Activated CD4-positive, alpha-beta T cell treated with anti-CD3 and anti-CD28 coated beads for 4 hours (primary cell): ENCODE results near the gene NFIB.

Source experiments
- DNase-seq, 2 donors: peaks; one replicate each; pipeline ENCODE4 v3.0.0-alpha.2; 2020

NFIB gene

GRCh38 chr9:14179449-14179848 is 134.5 kb downstream of the NFIB start:
- DNase-seq: no peak

- DNase-seq: no peak
Observed at GRCh38 chr9:14175778-14176177, 138.2 kb downstream of the NFIB start.

GRCh38 chr9:14173713-14174112 is 140.2 kb downstream of the NFIB start:
- DNase-seq: no peak

- no peak for DNase-seq
Observed at GRCh38 chr9:14170973-14171596, 142.9 kb downstream of the NFIB start.

- DNase-seq: no peak
Observed at GRCh38 chr9:14170392-14170931, 143.5 kb downstream of the NFIB start.

GRCh38 chr9:14168381-14168780 is 145.6 kb downstream of the NFIB start:
- no peak for DNase-seq

- DNase-seq: no peak
Observed at GRCh38 chr9:14165376-14166035, 148.4 kb downstream of the NFIB start.

- no peak for DNase-seq
Observed at GRCh38 chr9:14164908-14165307, 149.0 kb downstream of the NFIB start.

GRCh38 chr9:14159440-14160216 is 154.3 kb downstream of the NFIB start:
- no peak for DNase-seq

- DNase-seq: no peak
Observed at GRCh38 chr9:14158916-14159315, 155.0 kb downstream of the NFIB start.

- DNase-seq: no peak
Observed at GRCh38 chr9:14158136-14158813, 155.7 kb downstream of the NFIB start.

GRCh38 chr9:14157191-14157590 is 156.8 kb downstream of the NFIB start:
- DNase-seq: no peak

GRCh38 chr9:14156046-14156445 is 157.9 kb downstream of the NFIB start:
- DNase-seq: no peak

- no peak for DNase-seq
Observed at GRCh38 chr9:14155237-14155636, 158.7 kb downstream of the NFIB start.

GRCh38 chr9:14153310-14153720 is 160.6 kb downstream of the NFIB start:
- DNase-seq: no peak

- DNase-seq: no peak
Observed at GRCh38 chr9:14151451-14151850, 162.5 kb downstream of the NFIB start.

GRCh38 chr9:14148501-14149103 is 165.3 kb downstream of the NFIB start:
- no peak for DNase-seq

- no peak for DNase-seq
Observed at GRCh38 chr9:14147738-14148137, 166.2 kb downstream of the NFIB start.

- no peak for DNase-seq
Observed at GRCh38 chr9:14146201-14146874, 167.6 kb downstream of the NFIB start.

- DNase-seq: no peak
Observed at GRCh38 chr9:14144215-14144614, 169.7 kb downstream of the NFIB start.

- no peak for DNase-seq
Observed at GRCh38 chr9:14141699-14142098, 172.2 kb downstream of the NFIB start.

- DNase-seq: no peak
Observed at GRCh38 chr9:14140096-14140697, 173.7 kb downstream of the NFIB start.
